Dedifferentiated amniotic fluid mesenchymal stem cell (primary cell): Measurements from ENCODE around the gene ATP1A2.
"Not testable (repeated sequence)": the region's sequence is repeated elsewhere in the genome, so short reads cannot be mapped to it uniquely, and the experiment has no call there.

Source experiments
- DNase-seq: peaks from one replicate; pipeline ENCODE4 v3.0.0-alpha.2; 2016; ENCODE audit errors: extremely low spot score

ATP1A2 gene

DNA sequence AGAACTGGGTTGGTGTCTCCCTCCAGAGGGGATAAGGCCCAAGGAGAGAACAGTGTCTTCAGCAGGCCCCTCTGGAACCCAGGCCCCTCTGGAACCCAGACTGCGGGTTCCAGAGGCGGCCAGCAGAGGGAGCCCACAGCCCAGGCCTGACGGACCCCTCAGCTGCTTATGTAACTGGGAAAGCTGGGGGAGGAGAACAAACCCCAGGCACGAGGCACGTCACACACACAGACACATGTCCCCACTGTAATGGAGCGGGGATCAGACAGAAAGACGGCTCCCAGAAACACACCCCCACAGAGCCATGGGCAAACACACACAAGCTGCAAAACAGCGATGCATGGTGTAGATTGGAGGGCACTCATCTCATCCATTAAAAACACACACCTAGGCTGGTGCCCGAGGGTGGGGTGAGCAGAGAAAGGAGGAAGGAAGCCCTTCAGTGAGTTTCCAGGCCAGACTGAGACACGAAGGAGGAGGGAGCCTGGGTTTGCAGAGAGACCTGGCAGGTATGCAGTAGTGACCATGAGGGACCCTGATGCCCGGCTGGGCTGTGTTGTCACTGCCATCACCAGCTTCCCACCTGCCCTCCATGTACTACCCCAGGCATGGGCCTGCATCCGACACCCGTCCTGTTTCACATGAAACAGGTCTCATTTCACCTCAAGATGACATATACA is 14.4 kb upstream of the ATP1A2 start:
- DNase-seq: peak; percentile 78

DNA sequence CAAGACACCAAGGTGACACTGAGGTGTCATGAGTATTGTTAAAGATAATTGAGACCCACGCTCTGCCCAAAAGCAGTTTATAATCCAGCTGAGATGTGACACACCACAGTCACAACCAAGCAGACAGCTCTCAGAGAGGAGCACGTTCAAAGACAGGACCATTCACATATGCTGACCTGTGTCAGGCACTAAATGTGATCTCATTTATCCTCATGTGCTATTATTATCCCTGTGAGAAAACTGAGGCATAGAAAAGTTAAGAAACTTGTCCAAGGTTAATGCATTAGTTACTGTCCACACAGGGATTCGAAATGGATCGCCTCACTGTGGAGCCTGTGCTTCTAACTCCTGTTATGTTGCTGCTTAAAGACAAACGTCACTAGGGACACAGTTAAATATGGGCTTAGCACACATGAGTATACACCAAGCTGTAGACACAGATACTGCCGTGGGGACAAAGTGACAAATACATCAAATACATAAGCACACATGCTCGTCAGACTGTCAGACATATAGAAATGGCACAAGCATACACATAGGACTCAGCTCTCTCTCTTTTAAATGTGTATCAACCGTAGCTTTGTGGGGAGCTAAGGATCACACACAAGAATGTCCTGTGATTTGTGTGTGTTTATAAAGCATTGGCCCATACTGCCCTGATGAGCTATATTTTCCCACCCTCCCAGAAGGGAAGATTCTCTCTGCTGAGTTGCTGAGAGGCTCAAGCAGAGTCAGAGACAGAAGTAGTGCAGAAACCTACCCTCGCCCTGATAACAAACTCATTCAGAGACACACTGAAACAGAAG is 13.6 kb upstream of the ATP1A2 start:
- no peak for DNase-seq

DNA sequence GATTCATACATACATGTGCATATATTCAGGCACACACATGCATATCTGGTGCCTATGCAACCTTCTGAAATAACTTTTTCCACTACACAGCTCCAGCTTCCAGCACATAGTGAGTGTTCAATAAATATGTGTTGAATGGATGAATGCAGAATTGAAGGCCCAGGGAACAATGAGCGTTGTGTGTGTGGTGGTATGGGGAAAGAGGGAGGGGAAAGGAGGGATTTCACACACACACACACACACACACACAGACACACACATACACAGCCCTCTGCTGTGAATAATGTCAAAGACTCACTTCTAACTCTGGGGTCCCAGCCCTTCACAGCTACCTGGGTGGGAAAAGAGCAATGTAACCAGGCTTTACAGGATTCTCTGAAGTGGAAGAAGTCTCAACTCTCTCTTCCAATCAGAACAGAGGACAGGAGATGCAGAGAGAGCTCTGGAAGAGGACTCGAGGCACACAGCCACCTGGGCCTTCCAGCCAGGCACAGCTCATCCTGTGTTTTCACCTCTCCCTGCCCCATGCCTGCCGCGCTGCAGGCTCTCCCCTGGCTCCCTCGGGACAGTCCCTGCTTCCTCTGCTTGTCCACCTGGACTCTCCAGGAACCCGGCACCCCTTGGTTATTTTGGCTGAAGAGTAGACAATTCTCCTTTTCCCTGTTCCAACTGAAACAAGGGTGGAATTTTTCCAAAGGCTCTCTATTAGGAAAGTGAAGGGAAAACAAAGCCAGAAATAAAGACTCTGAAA is 11.7 kb upstream of the ATP1A2 start:
- DNase-seq: no peak

DNA sequence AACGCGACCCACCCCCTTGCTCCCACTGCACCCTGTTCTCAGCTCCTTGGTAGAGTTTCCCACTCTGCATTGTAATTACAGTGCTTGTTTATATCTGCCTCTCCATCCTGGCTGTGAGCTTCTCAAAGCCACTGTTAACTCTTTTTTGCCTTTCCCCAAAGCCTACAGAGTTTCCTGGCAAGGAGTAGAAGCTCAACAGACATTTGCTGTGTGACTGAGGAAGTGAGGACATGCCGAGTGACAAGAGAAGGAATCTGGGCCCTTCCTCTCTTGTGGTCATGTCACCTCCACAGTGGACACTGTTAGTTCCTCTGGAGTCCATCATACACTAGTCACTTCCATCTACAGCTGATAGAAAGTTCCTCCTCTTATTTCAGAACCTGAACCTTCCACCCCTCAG is 11.1 kb upstream of the ATP1A2 start:
- DNase-seq: no peak

DNA sequence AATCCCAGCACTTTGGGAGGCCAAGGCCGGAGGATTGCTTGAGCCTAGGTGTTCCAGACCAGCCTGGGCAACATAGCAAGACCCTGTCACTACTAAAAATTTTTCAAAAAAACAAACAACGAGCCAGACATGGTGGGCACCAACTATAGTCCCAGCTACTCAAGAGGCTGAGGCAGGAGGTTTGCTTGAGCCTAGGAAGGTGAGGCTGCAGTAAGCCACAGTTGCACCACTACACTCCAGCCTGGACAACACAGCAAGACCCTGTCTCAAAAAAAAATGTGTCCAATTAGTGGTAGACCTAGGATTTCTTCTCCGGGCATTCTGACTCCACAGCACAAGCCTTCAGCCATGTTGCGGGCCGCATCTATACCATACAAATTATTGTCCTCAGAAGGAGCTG is 10.4 kb upstream of the ATP1A2 start:
- DNase-seq: no peak

DNA sequence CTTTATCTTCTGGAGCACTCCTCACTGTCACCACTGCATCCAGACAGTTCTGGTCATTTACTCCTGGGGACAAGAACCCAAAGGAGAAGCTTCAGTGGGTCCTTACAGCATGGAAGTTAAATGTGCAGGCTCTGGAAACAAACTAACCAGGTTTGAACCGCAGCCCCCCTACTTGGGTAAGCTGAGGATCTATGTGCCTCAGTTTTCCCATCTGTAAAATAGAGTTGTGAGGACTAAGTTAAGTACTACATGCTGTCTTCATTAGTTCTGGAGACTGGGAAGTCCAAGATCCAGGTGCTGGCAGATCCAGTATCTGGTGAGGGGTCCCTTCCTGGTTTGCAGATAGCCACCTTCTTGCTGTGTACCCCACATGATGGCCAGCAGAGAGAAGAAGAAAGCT is 8.0 kb upstream of the ATP1A2 start:
- no peak for DNase-seq

DNA sequence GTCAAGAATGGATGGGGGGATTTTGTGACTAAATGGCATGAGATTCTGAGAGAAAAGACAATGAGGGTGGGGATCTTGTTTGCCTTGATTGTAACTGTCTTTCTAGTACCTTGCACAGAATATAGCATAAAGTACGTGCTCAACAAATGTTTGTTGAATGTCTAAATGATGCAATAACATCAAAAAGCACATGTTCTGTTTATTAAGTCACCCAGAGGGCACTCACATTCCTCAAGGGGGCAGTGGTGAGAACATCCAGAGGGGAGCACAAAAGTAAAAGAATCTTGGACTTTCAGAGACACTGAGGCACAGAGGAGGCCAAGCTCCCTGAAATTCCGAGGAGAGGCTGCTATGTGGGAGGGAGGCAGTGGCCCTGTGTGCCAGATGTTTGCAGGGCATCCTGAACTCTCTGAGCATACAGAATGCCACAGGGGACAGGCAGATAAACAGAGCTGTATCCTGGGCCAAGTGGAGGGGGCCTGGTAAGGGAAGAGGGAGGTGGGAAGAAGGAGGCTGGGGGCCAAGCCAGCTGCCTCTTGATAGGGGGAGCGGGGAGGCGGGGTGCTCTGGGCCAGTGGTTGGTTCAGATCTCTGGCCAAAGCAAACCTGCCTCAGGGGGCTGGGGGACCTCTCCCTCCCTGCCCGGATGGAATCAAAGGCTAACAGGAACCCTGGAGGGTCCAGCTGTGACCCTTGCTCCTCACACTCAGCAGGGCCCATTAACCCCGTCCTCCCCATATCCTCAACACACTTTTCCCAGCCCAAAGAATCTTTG is 6.5 kb upstream of the ATP1A2 start:
- DNase-seq: peak; percentile 75

DNA sequence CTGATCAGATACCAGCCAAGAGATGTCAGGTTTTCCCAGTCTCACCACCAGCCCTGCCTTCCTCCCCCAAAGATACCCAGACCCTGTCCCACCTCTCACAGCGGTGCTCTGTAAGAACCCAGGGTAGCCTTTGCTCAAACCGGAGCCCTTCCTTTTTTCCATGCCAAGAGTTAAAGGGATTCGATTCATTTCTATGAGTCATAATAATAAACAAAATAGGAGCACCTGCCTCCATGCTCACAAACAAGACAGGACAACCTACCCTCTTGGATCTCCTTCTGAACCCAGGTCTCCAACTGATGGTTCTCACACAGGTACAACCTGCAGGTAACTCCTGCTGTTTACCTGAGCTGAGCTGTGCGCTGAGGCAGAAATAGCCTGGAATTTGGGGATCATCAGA is 5.9 kb upstream of the ATP1A2 start:
- no peak for DNase-seq

DNA sequence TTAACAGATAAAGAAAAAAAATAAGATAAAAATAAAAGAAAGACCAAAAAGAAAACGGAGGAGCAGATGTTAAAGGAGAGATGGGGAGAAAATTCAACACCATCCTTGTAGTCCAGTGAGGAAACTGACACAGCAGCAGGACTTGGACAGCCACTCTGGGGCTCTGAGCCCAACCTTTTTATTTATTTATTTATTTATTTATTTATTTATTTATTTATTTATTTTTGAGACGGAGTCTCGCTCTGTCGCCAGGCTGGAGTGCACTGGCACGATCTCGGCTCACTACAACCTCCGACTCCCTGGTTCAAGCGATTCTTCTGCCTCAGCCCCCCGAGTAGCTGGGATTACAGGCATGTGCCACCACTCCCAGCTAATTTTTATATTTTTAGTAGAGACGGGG is 4.1 kb upstream of the ATP1A2 start:
- not testable (repeated sequence) for DNase-seq

DNA sequence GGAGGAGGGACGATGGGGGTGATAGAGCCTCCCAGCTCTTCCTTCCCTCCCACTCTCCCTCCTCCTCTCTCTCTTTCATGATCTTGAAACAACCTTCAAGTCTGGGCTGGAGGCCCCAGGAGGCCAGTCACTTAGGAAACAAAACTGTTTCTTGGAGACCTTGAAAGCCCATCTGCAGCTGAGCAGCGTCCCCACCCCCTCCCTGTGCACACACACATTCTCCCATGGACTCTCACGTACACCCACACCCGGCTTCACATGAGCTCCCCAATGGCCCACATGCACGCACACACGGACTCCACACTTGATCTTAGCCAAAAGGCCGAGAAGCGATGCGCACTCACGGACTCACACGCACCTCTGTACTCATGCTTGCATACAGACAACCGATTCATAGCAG is 3.2 kb upstream of the ATP1A2 start:
- no peak for DNase-seq

DNA sequence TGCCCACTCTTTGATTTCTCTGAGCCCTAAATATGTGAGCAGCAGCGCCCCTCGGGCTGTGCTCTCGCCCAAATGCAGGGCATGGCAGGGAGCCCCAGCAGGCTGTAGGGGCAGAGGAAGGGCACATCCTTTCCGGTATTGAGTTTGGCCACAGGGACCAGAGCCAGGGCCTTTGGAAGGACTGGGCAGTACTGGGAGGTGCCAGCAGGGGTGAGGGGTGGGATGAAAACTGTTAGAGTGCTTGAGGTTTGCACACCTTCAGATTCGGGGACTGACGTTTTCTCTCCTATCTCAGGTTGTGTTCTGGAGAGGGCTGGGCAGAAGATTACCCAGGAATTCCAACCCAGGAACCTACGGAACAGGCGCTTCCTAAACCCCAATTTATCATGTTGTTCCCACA is 2.2 kb upstream of the ATP1A2 start:
- no peak for DNase-seq

DNA sequence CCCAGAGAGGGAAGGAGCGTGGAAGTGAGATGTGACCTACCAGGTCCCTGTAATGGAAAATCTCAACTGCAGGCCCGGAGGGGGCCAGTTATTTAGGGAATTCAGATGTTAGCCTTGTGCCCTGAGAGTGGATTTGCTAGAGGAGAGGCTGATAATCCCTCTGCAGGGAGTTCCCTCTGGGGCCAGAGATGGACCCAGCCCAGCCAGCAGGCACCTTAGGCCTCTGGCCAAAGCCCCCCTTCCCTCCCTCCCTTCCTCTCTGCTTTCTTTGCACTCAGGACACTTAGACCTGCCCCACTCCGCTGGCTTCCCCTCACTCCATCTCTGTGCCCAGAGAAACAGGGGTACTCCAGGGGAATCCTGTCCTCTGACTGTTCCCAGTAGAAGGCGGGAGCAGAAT is 1.5 kb upstream of the ATP1A2 start:
- DNase-seq: no peak

DNA sequence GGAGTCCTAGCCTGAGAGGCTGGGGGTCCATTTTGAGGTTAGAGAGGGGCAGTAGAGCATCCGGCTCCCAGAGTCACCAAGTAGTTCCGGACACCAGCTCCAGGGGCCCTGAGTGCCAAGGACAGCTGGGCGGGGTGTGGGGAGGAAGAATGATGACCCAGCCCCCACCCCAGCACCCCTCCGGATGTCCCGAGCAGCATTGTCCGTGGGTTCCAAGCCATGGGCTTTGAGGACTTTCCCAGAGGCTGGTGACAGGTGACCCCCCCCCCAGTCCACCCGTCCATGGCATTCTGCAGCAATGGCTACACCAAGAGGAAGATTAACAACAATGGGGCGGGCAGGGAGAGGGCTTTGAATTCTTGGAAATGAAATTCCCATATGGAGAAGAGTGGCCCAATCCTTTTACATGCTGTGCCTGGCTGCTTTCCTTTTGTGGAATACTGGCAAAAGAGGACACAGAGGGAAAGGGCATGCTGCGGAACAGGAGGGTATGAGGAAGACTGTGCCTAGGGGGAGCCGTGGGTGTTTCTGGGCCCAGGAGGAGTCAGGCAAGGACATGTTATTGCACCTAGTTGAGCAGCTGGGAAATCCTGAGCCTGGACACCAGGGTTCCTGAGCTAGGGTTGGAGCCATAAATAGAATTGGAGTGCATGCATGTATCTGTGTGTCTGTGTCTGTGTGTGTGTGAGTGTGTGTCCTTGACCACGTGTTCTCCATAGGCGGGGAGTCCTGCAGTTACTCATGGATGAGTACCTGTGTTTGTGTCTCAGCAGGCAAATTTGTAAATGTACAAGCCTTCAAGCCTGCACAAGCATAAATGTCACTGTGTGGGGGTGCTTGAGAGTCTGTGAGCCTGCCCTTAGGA is 956 bp downstream of the ATP1A2 start:
- no peak for DNase-seq

DNA sequence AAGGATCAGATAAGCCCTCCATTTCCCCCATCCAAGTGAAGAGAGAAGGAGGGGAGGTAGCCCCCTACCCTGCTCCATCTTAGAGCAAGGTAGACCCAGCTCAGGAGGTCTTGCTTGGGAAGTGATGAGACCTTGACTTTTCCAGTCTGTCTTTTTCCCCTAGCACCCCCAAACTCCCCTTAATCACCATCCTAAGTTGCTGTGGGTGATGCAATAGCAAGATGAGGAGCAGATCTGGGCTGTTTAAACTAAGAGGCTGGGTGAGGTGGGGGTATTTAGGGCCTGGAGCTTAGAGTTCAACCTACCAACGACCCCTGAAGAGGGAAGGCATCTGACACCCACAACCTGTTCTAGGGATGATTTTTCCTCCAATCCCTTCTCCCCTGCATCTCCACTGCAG is 1.7 kb downstream of the ATP1A2 start:
- DNase-seq: no peak

DNA sequence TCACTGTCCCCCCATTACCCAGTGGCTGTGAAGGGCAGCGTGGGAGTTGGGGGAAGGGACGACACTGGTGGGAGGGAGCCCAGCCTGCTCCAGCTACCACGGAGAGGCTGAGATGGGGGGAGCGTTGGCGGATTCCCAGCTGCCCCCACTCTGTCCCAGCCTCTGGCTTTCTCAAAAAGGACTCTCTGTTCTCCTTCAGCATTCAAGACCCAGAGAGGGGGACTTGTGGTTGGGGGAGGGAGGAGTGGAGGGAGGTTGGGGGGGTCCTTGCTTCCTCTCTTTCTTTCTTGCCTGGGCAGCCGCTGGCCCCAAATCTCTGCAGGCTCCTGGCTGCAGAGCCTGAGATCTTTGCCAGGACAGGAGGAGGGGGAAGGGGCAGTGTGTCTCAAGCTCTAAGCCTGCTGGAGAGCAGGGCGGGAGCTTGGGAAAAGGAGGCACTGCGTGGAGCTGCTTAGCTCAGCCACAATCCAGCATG is 2.2 kb downstream of the ATP1A2 start:
- peak; percentile 36 for DNase-seq

DNA sequence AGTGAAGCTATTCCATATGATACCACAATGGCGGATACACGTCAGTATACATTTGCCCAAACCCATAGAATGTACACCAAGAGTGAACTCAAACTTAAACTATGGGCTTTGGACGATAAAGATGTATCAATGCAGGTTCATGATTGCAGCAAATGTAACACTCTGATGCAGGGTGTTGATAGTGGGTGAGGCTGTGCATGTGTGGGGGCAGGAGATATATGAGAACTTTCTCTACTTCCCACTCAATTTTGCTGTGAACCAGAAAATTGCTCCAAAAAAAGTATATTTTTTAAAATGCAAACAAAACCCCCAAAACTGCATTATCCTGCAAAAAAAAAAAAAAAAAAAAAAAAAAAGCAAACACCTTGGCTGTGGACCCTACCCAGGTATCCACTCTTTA is 3.4 kb downstream of the ATP1A2 start:
- DNase-seq: no peak

DNA sequence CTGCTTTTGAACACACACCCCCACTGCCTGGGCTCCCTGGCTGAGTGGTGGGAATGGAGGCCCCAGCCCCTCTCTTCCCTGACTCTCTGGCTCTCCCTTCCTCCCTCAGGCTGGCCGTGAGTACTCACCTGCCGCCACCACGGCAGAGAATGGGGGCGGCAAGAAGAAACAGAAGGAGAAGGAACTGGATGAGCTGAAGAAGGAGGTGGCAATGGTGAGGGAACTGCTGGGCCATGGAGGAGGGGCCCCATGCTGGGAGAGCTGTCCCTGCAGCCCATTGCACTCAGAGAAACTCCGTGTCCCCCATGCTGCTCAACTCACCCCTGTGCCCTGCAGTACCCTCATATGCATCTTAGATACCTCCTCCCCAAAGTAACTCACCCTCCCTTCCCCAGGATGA is 5.2 kb downstream of the ATP1A2 start:
- DNase-seq: no peak

DNA sequence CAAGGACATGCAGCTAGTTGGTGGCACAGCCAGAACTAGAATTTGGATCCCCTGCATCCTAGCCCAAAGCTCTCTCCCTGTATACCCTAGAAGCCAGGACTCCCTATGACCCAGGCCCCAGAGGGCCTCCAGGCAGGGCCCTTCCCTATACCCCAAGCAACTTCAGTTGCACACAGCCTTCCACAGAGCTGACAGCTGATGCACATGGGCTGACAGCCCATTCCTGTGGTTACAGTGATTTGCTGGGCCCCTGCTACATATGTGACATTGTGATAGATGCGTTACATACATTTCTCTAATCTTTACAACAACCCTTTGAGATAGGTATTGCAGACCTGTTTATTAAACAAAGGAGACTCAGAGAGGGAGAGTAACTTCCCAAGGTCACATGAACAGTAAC is 5.8 kb downstream of the ATP1A2 start:
- no peak for DNase-seq

DNA sequence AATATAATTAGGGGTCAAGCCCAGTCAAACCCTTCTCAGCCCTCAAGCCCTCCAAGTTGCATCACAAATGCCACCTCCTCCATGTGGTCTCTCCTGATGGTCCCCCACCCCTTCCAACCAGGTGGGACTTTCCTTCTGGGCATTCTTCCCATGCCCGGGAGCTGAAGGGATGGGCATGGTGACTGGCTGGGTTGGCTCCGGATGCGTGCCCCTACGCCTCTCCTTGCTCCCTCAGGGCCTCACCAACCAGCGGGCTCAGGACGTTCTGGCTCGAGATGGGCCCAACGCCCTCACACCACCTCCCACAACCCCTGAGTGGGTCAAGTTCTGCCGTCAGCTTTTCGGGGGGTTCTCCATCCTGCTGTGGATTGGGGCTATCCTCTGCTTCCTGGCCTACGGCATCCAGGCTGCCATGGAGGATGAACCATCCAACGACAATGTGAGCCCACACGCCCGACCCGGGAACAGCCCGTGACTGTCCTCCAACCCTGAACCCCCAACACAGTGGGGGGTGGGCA is 7.5 kb downstream of the ATP1A2 start:
- DNase-seq: no peak

DNA sequence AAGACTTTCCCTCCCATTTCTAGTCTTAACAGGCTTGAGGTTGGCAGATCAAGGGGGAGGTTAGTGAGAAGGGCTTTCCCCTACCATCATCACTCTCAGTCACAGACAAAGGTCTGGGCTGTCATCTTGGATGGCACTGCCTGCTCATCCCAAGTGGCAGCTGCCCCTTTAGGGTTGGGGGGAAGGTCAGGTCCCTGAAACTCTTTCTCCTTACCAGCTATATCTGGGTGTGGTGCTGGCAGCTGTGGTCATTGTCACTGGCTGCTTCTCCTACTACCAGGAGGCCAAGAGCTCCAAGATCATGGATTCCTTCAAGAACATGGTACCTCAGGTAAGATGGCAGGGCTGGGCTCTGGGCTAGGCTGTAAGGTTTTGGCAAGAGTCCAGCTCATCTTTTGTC is 8.2 kb downstream of the ATP1A2 start:
- DNase-seq: no peak
